Activated T-cell treated with anti-CD3 and anti-CD28 coated beads, Interleukin-2, amount 50 U/mL, for 72 hours (primary cell): ENCODE measurements around the gene OR2V1. TPM values are rescaled to one million over a fixed set of nuclear protein-coding genes. Genes with fewer than 3 reads are reported as not detected.
"Not testable (repeated sequence)": the region's sequence is repeated elsewhere in the genome, so short reads cannot be mapped to it uniquely, and the experiment has no call there.

ENCODE experiments used
- ATAC-seq, 2 donors: fragments of 150-1000 bp; cut with Tn5 transposase; replicated peaks in 1 of 2; 2 replicates each; pipeline ENCODE4 v1.10.0; 2021; ENCODE audit warnings: moderate library complexity in 2 of 2, mild to moderate bottlenecking in 1 of 2
- DNase-seq, 2 donors: peaks; one replicate each; pipeline ENCODE4 v3.0.0; 2021 to 2022; ENCODE audit warnings: mixed read lengths in 1 of 2
- H3K27ac Mint-ChIP-seq: one replicate; pipeline ENCODE4 v1.8.0; 2022; ENCODE audit warnings: mild to moderate bottlenecking, moderate library complexity, mixed read lengths
- H3K27me3 Mint-ChIP-seq: one replicate; pipeline ENCODE4 v1.8.0; 2022; ENCODE audit warnings: low read depth, mixed read lengths
- H3K36me3 Mint-ChIP-seq, 2 donors: one replicate each; pipeline ENCODE4 v1.8.0; 2022; ENCODE audit warnings: mixed read lengths in 2 of 2, mild to moderate bottlenecking in 1 of 2; ENCODE audit not compliant: insufficient read depth in 2 of 2
- H3K4me1 Mint-ChIP-seq: one replicate; pipeline ENCODE4 v1.8.0; 2022; ENCODE audit warnings: low read depth, mixed read lengths
- H3K4me3 Mint-ChIP-seq, 2 donors: one replicate each; pipeline ENCODE4 v1.8.0; 2022; ENCODE audit warnings: mild to moderate bottlenecking in 2 of 2, mixed read lengths in 2 of 2, moderate library complexity in 2 of 2
- H3K9me3 Mint-ChIP-seq, 2 donors: one replicate each; pipeline ENCODE4 v1.8.0; 2022; ENCODE audit warnings: mixed read lengths in 2 of 2
- total RNA-seq, 2 donors: library from RNA; stranded (reverse); gene quantifications; one replicate each; pipeline ENCODE4 v1.2.3, GENCODE V29; 2022

The OR2V1 gene
- total RNA-seq, 2 donors from 2014 or later = not detected

DNA sequence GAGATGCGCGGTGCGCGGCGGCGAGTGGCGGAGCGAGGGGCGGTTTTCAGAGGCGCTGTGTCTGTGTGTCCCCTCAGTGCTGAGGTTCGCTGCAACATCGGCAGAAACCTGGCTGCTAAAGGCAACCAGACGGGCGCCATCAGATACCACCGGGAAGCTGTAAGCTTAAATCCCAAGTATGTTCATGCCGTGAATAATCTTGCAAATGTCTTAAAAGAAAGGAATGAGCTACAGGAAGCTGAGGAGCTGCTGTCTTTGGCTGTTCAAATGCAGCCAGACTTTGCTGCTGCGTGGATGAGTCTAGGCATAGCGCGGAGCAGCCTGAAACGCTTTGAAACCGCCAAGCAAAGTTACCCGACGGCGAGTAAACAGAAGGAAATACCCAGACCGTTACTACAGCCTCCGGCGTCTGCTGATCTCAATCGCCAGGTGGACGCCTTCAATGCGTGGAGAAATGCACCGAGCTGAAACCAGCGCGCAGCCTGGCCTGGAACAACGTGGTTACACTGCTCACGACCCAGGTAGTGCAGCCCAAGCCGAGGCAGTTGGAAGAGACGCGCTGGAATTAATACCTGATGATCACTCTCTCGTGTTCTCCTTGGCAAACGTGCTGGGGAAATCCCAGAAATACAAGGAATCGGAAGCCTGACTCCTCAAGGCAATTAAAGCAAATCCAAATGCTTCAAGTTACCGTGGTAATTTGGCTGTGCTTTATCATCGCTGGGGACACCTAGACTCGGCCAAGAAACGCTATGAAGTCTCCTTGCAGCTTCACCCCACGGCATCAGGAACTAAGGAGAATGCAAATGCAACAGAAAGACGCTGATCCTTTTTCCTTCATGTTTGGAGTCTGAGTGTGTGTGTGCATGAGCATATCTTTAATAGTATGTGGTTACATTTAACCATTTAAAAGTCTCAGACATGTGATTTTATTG lies 15.9 kb downstream of the OR2V1 start:
- ATAC-seq (peak in 1 of 2 donors; percentile 50), DNase-seq (peak in 1 of 2 donors; percentile 22)
- peaks cover 12% of the 10 kb centered on the region for H3K4me1 Mint-ChIP-seq
- peaks cover 2 to 5% of the 10 kb centered on the region in 2 donors for H3K36me3 Mint-ChIP-seq
- peak overlapping the region; percentile 56 to 73 for H3K4me3 Mint-ChIP-seq
- H3K9me3 Mint-ChIP-seq = peaks cover 0 to 3% of the 10 kb centered on the region in 2 donors
- peaks cover 89% of the 10 kb centered on the region for H3K27me3 Mint-ChIP-seq
- peak overlapping the region; percentile 73 for H3K27ac Mint-ChIP-seq

DNA sequence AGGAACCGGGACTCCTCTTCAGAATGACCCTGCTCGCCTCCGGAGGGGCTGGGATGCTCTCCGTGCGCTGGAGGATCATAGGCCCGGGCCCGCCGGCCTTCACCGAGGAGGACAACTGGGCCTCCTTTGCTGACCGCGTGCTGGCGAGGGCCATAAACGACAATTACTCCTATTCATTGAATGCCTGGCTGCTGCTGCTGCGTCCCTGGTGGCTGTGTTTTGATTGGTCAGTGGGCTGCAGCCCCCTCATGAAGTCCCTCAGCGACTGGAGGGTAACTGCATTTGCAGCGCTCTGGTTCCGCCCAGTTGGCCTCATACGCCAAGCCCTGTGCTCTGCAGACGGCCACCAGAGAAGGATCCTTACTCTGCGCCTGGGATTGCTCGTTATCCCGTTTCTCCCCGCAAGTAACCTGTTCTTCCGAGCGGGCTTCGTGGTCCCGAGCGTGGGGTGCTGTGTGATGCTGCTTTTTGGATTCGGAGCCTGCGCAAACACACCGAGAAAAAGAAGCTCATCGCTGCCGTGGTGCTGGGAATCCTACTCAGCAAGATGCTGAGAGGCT lies 16.6 kb downstream of the OR2V1 start:
- Mint-ChIP-seq H3K4me3 (peak overlapping the region; percentile 56 to 73), H3K9me3 (peaks cover 0 to 3% of the 10 kb centered on the region in 2 donors), H3K4me1 (peaks cover 12% of the 10 kb centered on the region), H3K27me3 (peaks cover 89% of the 10 kb centered on the region), H3K36me3 (peaks cover 2 to 5% of the 10 kb centered on the region in 2 donors), H3K27ac (no peak overlapping the region)
- ATAC-seq (no peak), DNase-seq (no peak)

DNA sequence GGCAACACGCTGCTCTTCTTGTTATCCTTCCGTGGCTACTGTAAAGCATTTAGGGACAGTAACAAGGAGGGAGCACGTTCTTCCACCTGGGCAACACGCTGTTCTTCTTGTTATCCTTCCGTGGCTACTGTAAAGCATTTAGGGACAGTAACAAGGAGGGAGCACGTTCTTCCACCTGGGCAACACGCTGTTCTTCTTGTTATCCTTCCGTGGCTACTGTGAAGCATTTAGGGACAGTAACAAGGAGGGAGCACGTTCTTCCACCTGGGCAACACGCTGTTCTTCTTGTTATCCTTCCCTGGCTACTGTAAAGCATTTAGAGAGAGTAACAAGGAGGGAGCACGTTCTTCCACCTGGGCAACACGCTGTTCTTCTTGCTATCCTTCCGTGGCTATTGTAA lies 17.4 kb downstream of the OR2V1 start:
- DNase-seq, H3K9me3 Mint-ChIP-seq: not testable (repeated sequence)
- peaks cover 12% of the 10 kb centered on the region for H3K4me1 Mint-ChIP-seq

DNA sequence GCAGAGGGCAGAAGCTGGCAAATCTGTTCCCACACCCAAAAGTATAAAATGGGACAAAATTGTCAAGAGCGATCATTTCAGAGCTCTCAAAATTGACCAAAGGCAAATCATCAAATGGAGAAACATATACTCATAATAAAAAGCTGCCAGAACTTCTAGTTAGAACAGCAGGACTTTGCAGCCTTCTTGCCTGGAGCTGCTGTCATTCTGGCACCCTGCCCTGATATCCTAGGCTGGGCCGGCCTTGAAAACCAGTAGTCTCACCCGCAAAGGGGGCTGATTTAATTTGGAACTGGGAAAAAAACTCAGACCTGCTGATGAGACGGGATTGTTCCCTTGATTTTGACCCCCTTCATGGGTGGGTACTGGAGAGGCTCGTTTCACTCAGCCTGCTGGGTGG lies 18.5 kb downstream of the OR2V1 start:
- DNase-seq (no peak), ATAC-seq (no peak)
- peaks cover 2 to 5% of the 10 kb centered on the region in 2 donors for H3K36me3 Mint-ChIP-seq
- H3K4me1 Mint-ChIP-seq = peaks cover 12% of the 10 kb centered on the region
- peaks cover 0 to 3% of the 10 kb centered on the region in 2 donors for H3K9me3 Mint-ChIP-seq
- no peak overlapping the region for H3K27ac Mint-ChIP-seq
- peaks cover 90% of the 10 kb centered on the region for H3K27me3 Mint-ChIP-seq
- H3K4me3 Mint-ChIP-seq = no peak overlapping the region

More for the DNA sequence above, 17.4 kb downstream of the OR2V1 start:
- ATAC-seq, H3K36me3 Mint-ChIP-seq, H3K27ac Mint-ChIP-seq, H3K4me3 Mint-ChIP-seq: not testable (repeated sequence)
- H3K27me3 Mint-ChIP-seq = peaks cover 89% of the 10 kb centered on the region

DNA sequence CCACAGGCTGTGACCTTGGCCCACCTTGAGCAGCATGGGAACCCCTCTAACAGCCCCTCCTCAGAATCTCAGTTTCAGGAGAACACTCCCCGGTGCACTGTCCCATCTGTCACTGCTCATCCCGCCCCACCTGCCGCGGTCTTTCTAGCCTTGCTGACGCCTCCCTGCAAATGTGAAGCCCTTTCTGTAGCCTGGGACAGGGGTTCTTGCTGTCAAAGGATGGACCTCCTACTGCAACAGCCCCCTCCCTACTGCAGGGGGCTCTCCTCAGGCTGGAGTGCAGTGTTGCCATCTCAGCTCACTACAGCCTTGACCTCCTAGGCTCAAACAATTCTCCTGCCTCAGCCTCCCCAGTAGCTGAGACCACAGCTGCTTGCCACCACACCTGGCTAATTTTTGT lies 20.0 kb downstream of the OR2V1 start:
- Mint-ChIP-seq H3K4me3 (no peak overlapping the region), H3K27me3 (peaks cover 79% of the 10 kb centered on the region), H3K27ac (no peak overlapping the region), H3K36me3 (peaks cover 2 to 5% of the 10 kb centered on the region in 2 donors), H3K9me3 (peaks cover 0 to 1% of the 10 kb centered on the region in 2 donors), H3K4me1 (peaks cover 12% of the 10 kb centered on the region)
- ATAC-seq (no peak), DNase-seq (no peak)

DNA sequence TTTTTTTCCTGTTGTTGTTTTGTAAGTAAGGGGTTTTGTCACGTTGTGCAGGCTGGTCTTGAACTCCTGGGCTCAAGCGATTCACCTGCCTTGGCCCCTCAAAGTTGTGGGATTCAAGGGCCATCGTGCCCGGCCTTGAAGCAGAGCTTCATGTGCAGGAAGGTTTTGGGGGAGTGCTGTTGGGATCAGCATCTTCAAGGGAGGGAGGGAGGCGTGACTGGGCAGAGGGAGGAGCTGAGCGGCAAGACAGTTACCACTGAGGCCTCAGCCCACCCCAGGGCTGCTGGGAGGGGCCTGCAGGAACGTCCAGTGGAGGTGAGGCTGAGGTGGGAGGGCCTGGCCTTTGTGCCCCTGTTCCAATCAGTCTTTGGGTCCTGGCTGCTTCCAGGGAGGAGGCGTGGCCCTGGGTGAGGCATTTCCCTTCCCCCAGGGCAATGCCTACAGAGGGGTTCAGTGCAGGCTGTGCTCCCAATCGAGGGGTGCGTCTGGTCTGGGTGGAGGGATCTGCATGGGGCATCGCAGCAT lies 21.4 kb downstream of the OR2V1 start:
- H3K4me3 Mint-ChIP-seq = no peak overlapping the region
- H3K9me3 Mint-ChIP-seq = peaks cover 0 to 1% of the 10 kb centered on the region in 2 donors
- H3K4me1 Mint-ChIP-seq = peaks cover 3% of the 10 kb centered on the region
- peaks cover 2 to 4% of the 10 kb centered on the region in 2 donors for H3K36me3 Mint-ChIP-seq
- no peak overlapping the region for H3K27ac Mint-ChIP-seq
- ATAC-seq (no peak), DNase-seq (no peak)
- H3K27me3 Mint-ChIP-seq = peaks cover 79% of the 10 kb centered on the region

DNA sequence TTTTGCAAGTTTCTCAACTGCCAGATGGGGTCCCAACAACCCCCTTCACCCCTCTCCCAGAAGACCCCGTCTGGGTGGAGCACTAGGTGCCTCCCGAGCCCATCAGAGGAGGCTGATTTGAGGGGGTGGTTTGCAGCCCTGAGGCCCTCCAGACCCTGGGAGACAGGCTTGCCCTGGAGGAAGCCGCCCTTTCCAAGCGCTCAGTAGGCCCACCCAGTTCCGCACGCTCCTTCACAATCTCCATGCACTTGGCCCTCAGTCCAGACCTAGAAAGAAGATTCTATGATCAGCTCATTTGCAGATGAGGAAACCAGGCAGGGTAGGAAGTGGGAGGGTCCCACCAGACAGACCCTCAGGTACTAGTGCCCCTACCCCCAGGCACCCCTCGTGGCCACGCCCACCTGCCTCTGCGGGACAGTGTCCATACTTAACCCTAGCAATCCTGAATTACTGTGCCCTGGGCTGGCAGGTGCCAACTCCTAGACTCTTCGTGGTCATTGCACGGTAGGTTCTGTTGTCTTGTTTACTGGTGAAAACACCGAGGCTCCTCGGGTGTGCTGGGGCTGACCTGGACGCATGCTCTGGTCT lies 22.3 kb downstream of the OR2V1 start:
- Mint-ChIP-seq H3K36me3 (peaks cover 2 to 3% of the 10 kb centered on the region in 2 donors), H3K4me3 (no peak overlapping the region), H3K4me1 (peaks cover 5% of the 10 kb centered on the region)

DNA sequence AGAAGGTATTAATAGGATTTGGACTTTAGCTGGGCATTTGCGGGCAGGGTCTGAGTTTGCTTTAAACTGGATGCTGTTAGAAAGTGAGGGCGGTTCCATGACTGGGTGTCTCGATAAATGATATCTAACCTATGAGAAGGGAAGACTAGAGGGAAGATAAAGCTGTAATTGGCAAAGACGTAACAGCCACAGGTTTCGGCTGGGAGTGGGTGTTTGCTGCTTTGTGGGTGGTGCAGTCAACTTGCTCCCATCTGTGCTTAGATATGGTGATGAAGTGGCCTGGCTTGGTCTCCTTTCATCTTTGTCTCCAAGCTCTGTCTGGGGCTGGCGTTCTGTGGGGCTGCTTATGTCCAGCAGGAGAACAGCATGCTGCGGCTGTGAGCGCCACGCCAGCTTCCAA lies 23.3 kb downstream of the OR2V1 start:
- H3K27me3 Mint-ChIP-seq = peaks cover 74% of the 10 kb centered on the region
- H3K27ac Mint-ChIP-seq = no peak overlapping the region
- peaks cover 2 to 3% of the 10 kb centered on the region in 2 donors for H3K36me3 Mint-ChIP-seq
- DNase-seq (no peak), ATAC-seq (no peak)
- H3K4me1 Mint-ChIP-seq = peaks cover 10% of the 10 kb centered on the region
- no peaks in the 10 kb centered on the region for H3K9me3 Mint-ChIP-seq
- no peak overlapping the region for H3K4me3 Mint-ChIP-seq

More for the DNA sequence above, 22.3 kb downstream of the OR2V1 start:
- Mint-ChIP-seq H3K27ac (no peak overlapping the region), H3K9me3 (no peaks in the 10 kb centered on the region), H3K27me3 (peaks cover 78% of the 10 kb centered on the region)
- ATAC-seq = no peak
- DNase-seq = no peak

DNA sequence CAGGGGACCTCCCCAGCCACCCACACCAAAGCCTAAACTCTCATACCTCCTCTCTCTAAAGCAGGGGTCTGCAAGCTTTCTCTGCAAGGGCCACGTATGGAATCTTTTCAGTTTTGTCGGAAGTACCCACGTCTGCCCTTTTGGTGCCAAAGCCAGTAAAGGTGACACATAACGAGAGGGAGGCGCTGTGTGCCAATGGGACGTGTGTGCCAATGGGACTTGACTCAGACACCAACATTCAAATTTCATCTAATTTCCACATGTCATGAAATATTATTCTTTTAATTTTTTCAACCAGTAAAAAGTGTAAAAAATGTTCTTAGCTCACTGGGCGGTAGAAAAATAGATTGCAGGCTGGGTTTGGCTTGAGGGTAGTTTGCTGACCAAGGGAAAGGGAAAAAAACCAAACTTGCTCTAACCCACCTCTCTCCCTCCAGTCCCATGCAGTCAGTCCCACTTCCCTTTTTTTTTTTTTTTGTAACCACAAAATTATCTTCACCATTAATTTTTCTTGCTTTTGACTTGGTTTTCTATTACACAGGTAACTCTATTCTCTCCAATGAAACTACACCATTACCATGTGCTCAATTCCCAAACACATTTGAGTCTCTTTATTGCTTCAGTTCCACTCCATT lies 25.5 kb downstream of the OR2V1 start:
- peaks cover 2 to 3% of the 10 kb centered on the region in 2 donors for H3K36me3 Mint-ChIP-seq

DNA sequence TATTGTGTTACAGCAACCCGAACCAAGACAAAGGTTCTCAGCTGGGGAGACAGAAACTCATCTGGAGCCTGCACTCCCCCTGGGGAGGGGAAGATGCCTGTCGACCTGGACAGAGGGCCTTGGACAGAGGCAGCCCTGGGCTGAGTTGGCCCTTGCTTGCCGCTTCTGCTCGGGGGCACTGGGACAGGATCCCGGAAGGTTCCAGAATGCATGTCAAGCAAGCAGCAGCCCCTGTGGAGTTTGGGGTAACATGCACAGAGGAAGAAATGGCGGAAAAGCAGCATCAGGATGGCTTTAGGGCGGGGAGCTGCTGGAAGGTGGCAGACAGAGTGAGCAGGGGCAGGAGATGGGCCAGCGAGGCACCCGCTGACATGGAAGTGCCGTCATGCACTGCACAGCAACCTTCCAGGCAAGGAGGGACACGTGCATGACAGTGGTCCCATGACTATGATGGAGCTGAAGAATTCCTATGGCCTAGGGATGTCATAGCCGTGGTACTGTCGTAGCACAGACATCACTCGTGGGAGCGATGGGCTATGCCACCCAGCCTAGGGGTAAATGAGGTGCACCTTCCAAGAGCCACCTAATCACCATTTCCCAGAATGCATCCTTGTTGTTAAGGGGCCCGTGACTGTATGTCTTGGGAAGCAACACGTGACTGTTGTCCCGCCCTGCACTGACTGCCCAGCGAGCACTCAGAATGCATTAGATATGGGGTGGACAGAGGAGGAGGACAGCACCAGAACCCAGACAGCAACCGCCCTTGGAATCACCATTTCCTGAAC lies 26.2 kb downstream of the OR2V1 start:
- Mint-ChIP-seq H3K4me3 (peak overlapping the region; percentile 73), H3K27me3 (peaks cover 56% of the 10 kb centered on the region), H3K4me1 (peaks cover 10% of the 10 kb centered on the region)
- not testable (repeated sequence) for H3K36me3 Mint-ChIP-seq, H3K9me3 Mint-ChIP-seq, DNase-seq, ATAC-seq, H3K27ac Mint-ChIP-seq

More for the DNA sequence above, 25.5 kb downstream of the OR2V1 start:
- Mint-ChIP-seq H3K9me3 (no peaks in the 10 kb centered on the region), H3K27me3 (peaks cover 56% of the 10 kb centered on the region), H3K27ac (no peak overlapping the region), H3K4me1 (peaks cover 10% of the 10 kb centered on the region), H3K4me3 (no peak overlapping the region)
- ATAC-seq (no peak), DNase-seq (no peak)

DNA sequence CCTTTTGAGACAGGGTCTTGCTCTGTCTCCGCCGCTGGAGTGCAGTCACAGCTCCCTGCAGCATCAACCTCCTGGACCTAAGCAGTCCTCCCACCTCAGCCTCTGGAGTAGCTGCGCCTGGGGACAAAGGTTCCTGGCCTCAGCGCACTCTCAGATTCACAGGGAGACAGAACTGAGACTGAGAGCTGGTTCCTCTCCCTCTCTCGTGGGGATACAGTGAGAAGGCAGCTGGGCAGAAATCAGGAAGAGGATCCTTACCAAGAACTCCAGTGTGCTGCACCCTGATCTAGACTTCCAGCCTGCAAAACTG lies 26.8 kb downstream of the OR2V1 start:
- Mint-ChIP-seq H3K4me3 (peak overlapping the region; percentile 73), H3K4me1 (peaks cover 11% of the 10 kb centered on the region), H3K27me3 (peaks cover 56% of the 10 kb centered on the region)
- DNase-seq, H3K9me3 Mint-ChIP-seq, ATAC-seq, H3K27ac Mint-ChIP-seq, H3K36me3 Mint-ChIP-seq: not testable (repeated sequence)
